Gastroesophageal sphincter (tissue), 4 donors: ENCODE results near the gene GCDH. TPM values are rescaled to one million over a fixed set of nuclear protein-coding genes. Genes with fewer than 3 reads are reported as not detected.
A peak's percentile ranks its signal among the peaks of the same experiment; 100 is the strongest.

Experiments
- ATAC-seq: fragments of 150-250 bp; one replicate; pipeline ENCODE4 v1.9.1; 2016; ENCODE audit warnings: mild to moderate bottlenecking, moderate library complexity
- H3K27ac ChIP-seq, 4 donors: fragments of 200-600 bp; sonication (generic) in 3 of 4; 1 replicate in 3 of 4; 2 replicates in 1 of 4; pipeline ENCODE4 v1.5.1; 2016 to 2019
- H3K27me3 ChIP-seq: fragments of 200-600 bp; sonication (generic); one replicate; pipeline ENCODE4 v1.5.1; 2019
- H3K36me3 ChIP-seq, 2 donors: fragments of 200-600 bp; sonication (generic); one replicate each; pipeline ENCODE4 v1.5.1; 2019; ENCODE audit warnings: control low read depth in 1 of 2
- H3K4me1 ChIP-seq, 3 donors: fragments of 200-600 bp; sonication (generic); 1 replicate in 2 of 3; 2 replicates in 1 of 3; pipeline ENCODE4 v1.5.1; 2016 to 2019; ENCODE audit warnings: control low read depth in 2 of 3
- H3K4me3 ChIP-seq, 2 donors: fragments of 200-600 bp; sonication (generic); one replicate each; pipeline ENCODE4 v1.5.1; 2019; ENCODE audit warnings: mild to moderate bottlenecking in 1 of 2, moderate library complexity in 1 of 2
- H3K9me3 ChIP-seq, 3 donors: fragments of 200-600 bp; sonication (generic); one replicate each; pipeline ENCODE4 v1.5.1; 2017 to 2019; ENCODE audit warnings: control low read depth in 2 of 3
- CTCF ChIP-seq, 4 experiments: fragments of 200-600 bp in 2 of 4; fragments of 450-650 bp in 2 of 4; sonication (generic) in 1 of 4; IDR thresholded peaks; one replicate each; pipeline ENCODE4 v1.5.1; 2017 to 2019; ENCODE audit warnings: antibody characterized with exemption in 4 of 4, mild to moderate bottlenecking in 2 of 4, moderate library complexity in 2 of 4
- EP300 ChIP-seq: sonication (generic); formaldehyde crosslinking; IDR thresholded peaks from one replicate; pipeline ENCODE4 v1.6.1; 2017; ENCODE audit warnings: antibody characterized with exemption, mild to moderate bottlenecking
- POLR2A ChIP-seq, 2 donors: fragments of 450-650 bp; IDR thresholded peaks; one replicate each; pipeline ENCODE4 v1.6.1; 2017; ENCODE audit warnings: antibody characterized with exemption in 2 of 2, mild to moderate bottlenecking in 2 of 2, moderate library complexity in 1 of 2
- POLR2AphosphoS5 ChIP-seq: sonication (generic); formaldehyde crosslinking; IDR thresholded peaks from one replicate; pipeline ENCODE4 v1.6.1; 2017; ENCODE audit warnings: antibody characterized with exemption
- WGBS, 2 donors: methylation state at CpG; one replicate each; pipeline ENCODE4 v1.1.5; 2018; ENCODE audit warnings: low coverage in 1 of 2; 5-methylcytosine and 5-hydroxymethylcytosine counted together
- total RNA-seq, 4 donors: library from RNA; depleted of rRNA; stranded (reverse); fragments of >200 nt; gene quantifications; one replicate each; pipeline ENCODE4 v1.1.0, GENCODE V29; 2016

GCDH gene
- total RNA-seq, 4 donors from 2014 or later: 46.7 to 87.6 (median 56.3) TPM

GRCh38 chr19:12932392-12933286, 41.7 kb downstream of the GCDH start:
- Histone ChIP-seq H3K4me3 (peak overlapping the region; percentile 85 to 96), H3K36me3 (peaks cover 0 to 31% of the 10 kb centered on the region in 2 donors), H3K9me3 (no peaks in the 10 kb centered on the region), H3K27me3 (no peaks in the 10 kb centered on the region), H3K4me1 (peaks cover 4 to 33% (median 10%) of the 10 kb centered on the region in 3 donors), H3K27ac (peak overlapping the region in 3 of 4 donors; percentile 81 to 91 (median 90))
- no peak for ATAC-seq
- TF ChIP-seq POLR2AphosphoS5: no peak
- no peak for TF ChIP-seq EP300
- no peak for TF ChIP-seq CTCF (IDR thresholded peaks at IDR 0.05)
- TF ChIP-seq POLR2A (IDR thresholded peaks at IDR 0.05): no peak
- WGBS, 2 donors: 32 to 74% methylated on average over 3 to 12 of the region's 16 CpGs

GRCh38 chr19:12933287-12934072, 42.5 kb downstream of the GCDH start, which contains the start of gene FARSA:
Gene FARSA (minus strand): TSS chr19:12933711. CDS start chr19:12933696, 15 bp downstream.
- ATAC-seq: peak; percentile 78
- H3K27me3 ChIP-seq: no peaks in the 10 kb centered on the region
- no peaks in the 10 kb centered on the region for H3K9me3 ChIP-seq
- peak within 1 kb of the TSS; percentile 85 to 96 for H3K4me3 ChIP-seq
- peaks cover 5 to 38% (median 13%) of the 10 kb centered on the region in 3 donors for H3K4me1 ChIP-seq
- peaks cover 0 to 22% of the 10 kb centered on the region in 2 donors for H3K36me3 ChIP-seq
- H3K27ac ChIP-seq: peak within 1 kb of the TSS; percentile 53 to 91 (median 86)
- WGBS, 2 donors: no CpG with 5 or more reads among the region's 51 CpGs
- TF ChIP-seq CTCF (IDR thresholded peaks at IDR 0.05) (no peak), POLR2AphosphoS5 (peak; percentile 99), EP300 (no peak), POLR2A (IDR thresholded peaks at IDR 0.05) (peak; percentile 51)

DNA sequence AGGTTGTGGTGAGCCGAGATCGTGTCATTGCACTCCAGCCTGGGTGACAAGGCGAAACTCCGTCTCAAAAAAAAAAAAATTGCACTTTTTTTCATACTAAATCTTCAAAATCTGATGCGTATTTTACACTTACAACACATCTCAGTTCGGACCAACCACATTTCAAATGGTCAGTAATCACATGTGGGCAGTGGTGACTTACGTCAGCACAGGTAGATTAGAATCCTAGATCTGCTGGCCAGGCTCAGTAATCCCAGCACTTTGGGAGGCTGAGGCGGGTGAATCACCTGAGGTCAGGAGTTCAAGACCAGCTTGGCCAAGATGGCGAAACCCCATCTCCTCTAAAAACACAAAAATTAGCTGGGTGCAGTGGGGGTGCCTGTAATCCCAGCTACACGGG, 44.1 kb downstream of the GCDH start:
- Histone ChIP-seq H3K9me3 (no peaks in the 10 kb centered on the region), H3K4me1 (peaks cover 5 to 49% (median 20%) of the 10 kb centered on the region in 3 donors), H3K27ac (no peak overlapping the region), H3K4me3 (no peak overlapping the region), H3K36me3 (peaks cover 0 to 10% of the 10 kb centered on the region in 2 donors), H3K27me3 (no peaks in the 10 kb centered on the region)
- TF ChIP-seq POLR2AphosphoS5 (no peak), CTCF (IDR thresholded peaks at IDR 0.05) (no peak), EP300 (no peak), POLR2A (IDR thresholded peaks at IDR 0.05) (no peak)
- no peak for ATAC-seq
- 92% methylated on average over 2 to 7 of the region's 10 CpGs for WGBS, 2 donors

GRCh38 chr19:12936582-12936981, 45.6 kb downstream of the GCDH start:
- no peaks in the 10 kb centered on the region for H3K9me3 ChIP-seq
- TF ChIP-seq POLR2AphosphoS5 (no peak), POLR2A (IDR thresholded peaks at IDR 0.05) (no peak), EP300 (no peak), CTCF (IDR thresholded peaks at IDR 0.05) (no peak)
- no peak for ATAC-seq
- no peak overlapping the region for H3K4me3 ChIP-seq
- no peak overlapping the region for H3K27ac ChIP-seq
- H3K4me1 ChIP-seq: peaks cover 5 to 57% (median 29%) of the 10 kb centered on the region in 3 donors
- 74 to 100% methylated on average over 2 to 5 of the region's 7 CpGs for WGBS, 2 donors
- H3K36me3 ChIP-seq: peaks cover 0 to 19% of the 10 kb centered on the region in 2 donors
- no peaks in the 10 kb centered on the region for H3K27me3 ChIP-seq
